ENCODE results near the gene RASGRF1. TPM values are rescaled to one million over a fixed set of nuclear protein-coding genes. Genes with fewer than 3 reads are reported as not detected.
A peak's percentile ranks its signal among the peaks of the same experiment; 100 is the strongest.

RASGRF1 gene
- total RNA-seq, 2 experiments from 2014 or later = not detected

DNA sequence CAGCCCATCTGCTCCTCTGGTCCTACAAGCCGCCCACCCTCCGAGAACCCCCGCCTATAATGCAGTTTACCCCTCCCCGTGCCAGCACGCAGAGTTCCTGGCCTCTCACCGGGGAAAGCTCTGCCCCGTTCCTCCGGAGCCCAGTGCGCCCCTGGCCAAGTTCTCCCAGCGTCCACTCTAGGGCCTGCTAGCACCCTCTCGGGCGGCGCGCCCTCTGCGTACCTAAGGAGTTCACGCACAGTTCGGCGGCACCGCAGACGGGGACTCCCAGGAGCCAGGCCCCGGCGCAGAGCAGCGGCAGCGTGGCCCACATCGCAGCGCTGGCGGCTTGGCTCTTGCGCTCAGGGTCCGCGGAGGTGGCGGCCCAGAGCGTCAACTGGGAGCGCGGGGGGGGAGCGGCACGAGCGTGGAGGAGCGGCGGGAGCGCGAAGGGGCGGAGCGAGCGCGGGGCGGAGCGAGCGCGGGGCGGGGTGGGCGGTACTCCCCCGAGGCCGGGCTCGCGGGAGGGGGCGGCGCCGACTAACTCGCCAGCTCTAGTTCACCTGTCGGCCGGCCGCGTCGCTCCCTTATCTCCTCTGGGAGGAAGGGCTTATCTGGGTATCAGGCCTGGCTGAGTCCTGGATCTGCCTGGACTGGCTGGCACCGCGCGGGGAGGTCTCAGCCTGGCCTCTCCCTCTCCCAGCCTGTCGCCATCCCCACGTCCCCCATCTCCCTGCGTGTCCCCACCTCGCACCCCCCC is 145.7 kb downstream of the RASGRF1 start, which contains the start of gene CTSH:
Gene CTSH, minus strand, starts transcription at position 378 of the 739 bp plus-strand sequence. Its CDS starts 65 bp downstream, at position 313.
- Mint-ChIP-seq H3K27ac (no peak within 1 kb of the TSS), H3K4me1 (peaks cover 5% of the 10 kb centered on the region), H3K36me3 (no peaks in the 10 kb centered on the region), H3K27me3 (peaks cover 36% of the 10 kb centered on the region), H3K9me3 (no peaks in the 10 kb centered on the region), H3K4me3 (peak within 1 kb of the TSS; percentile 77)
- ATAC-seq (ENCODE audit: low read depth) (peak; percentile 86), DNase-seq (peak; percentile 85)
- POLR2A ChIA-PET = no interaction called here

GRCh38 chr15:78944202-78944625 is 146.4 kb downstream of the RASGRF1 start:
- H3K36me3 Mint-ChIP-seq = peaks cover under 1% of the 10 kb centered on the region
- no peaks in the 10 kb centered on the region for H3K9me3 Mint-ChIP-seq
- peaks cover 36% of the 10 kb centered on the region for H3K27me3 Mint-ChIP-seq
- peaks cover 5% of the 10 kb centered on the region for H3K4me1 Mint-ChIP-seq
- no peak overlapping the region for H3K27ac Mint-ChIP-seq
- POLR2A ChIA-PET = no interaction called here
- H3K4me3 Mint-ChIP-seq = peak overlapping the region; percentile 77
- ATAC-seq (ENCODE audit: low read depth) (no peak), DNase-seq (no peak)

GRCh38 chr15:78943692-78944091 is 146.9 kb downstream of the RASGRF1 start:
- H3K4me3 Mint-ChIP-seq = peak overlapping the region; percentile 77
- POLR2A ChIA-PET = no interaction called here
- no peak overlapping the region for H3K27ac Mint-ChIP-seq
- H3K9me3 Mint-ChIP-seq = no peaks in the 10 kb centered on the region
- H3K36me3 Mint-ChIP-seq = peaks cover 4% of the 10 kb centered on the region
- H3K27me3 Mint-ChIP-seq = peaks cover 36% of the 10 kb centered on the region
- DNase-seq (no peak), ATAC-seq (ENCODE audit: low read depth) (no peak)
- peaks cover 9% of the 10 kb centered on the region for H3K4me1 Mint-ChIP-seq

DNA sequence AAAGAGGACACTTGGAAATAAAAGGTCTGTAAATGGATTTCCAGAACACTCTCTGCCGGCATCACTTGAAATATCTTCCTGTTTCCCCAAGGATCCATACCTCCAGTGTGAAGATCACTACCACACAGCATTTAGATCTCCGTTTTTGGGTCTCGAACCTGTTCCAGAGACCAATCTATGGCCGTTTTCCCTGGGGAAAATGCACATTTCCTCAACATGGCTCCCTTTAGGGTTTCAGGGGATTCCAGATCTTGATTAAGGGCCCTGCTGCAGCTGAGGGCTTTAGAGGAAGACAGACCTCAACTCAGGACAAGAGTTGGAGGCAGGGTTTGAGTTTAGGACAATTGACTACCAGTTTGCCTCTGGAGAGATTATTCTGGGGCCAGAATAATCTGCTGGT is 147.8 kb downstream of the RASGRF1 start:
- POLR2A ChIA-PET = no interaction called here
- DNase-seq = no peak
- H3K4me3 Mint-ChIP-seq = no peak overlapping the region
- H3K27ac Mint-ChIP-seq = no peak overlapping the region
- H3K9me3 Mint-ChIP-seq = no peaks in the 10 kb centered on the region
- no peak for ATAC-seq (ENCODE audit: low read depth)
- H3K36me3 Mint-ChIP-seq = peaks cover 9% of the 10 kb centered on the region
- H3K27me3 Mint-ChIP-seq = peaks cover 31% of the 10 kb centered on the region
- H3K4me1 Mint-ChIP-seq = peaks cover 15% of the 10 kb centered on the region

GRCh38 chr15:78938658-78939488 is 151.7 kb downstream of the RASGRF1 start:
- ATAC-seq (ENCODE audit: low read depth) (peak; percentile 24), DNase-seq (no peak)
- POLR2A ChIA-PET = interaction anchor here (1.7 kb wide), 1 partner anchor 64 kb away, joined by 3 read pairs; no protein-coding TSS in a partner anchor
- Mint-ChIP-seq H3K4me3 (peak overlapping the region; percentile 54), H3K27ac (peak overlapping the region; percentile 67), H3K4me1 (peaks cover 27% of the 10 kb centered on the region), H3K36me3 (peaks cover 15% of the 10 kb centered on the region), H3K27me3 (peaks cover 11% of the 10 kb centered on the region), H3K9me3 (no peaks in the 10 kb centered on the region)

GRCh38 chr15:78937132-78937739 is 153.3 kb downstream of the RASGRF1 start:
- POLR2A ChIA-PET = interaction anchor here (1.7 kb wide), 1 partner anchor 63 kb away, joined by 3 read pairs; no protein-coding TSS in a partner anchor
- Mint-ChIP-seq H3K27me3 (no peaks in the 10 kb centered on the region), H3K4me1 (peaks cover 25% of the 10 kb centered on the region), H3K27ac (peak overlapping the region; percentile 78), H3K9me3 (no peaks in the 10 kb centered on the region), H3K4me3 (peak overlapping the region; percentile 74), H3K36me3 (peaks cover 15% of the 10 kb centered on the region)
- DNase-seq (no peak), ATAC-seq (ENCODE audit: low read depth) (peak; percentile 70)

DNA sequence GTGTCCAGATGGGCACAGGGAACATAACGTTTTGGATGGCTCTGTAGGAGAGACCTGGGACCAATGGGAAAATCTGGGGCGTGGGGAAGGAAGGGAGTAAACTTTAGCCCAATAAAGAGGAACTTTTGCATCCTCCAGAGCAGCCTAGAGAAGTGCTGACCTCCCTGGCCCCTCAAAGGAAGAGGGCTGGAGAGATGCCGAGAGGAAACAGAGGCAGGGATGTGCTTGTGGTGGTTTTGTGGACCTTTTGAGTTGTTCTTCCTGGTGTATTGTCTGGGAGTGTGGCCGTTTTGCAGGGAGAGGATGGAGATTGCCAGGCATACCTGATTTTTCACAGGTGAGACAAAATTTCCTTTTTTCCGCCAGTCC is 155.9 kb downstream of the RASGRF1 start:
- Mint-ChIP-seq H3K4me3 (no peak overlapping the region), H3K4me1 (peaks cover 25% of the 10 kb centered on the region), H3K36me3 (peaks cover 15% of the 10 kb centered on the region), H3K9me3 (no peaks in the 10 kb centered on the region), H3K27ac (no peak overlapping the region), H3K27me3 (no peaks in the 10 kb centered on the region)
- no peak for DNase-seq
- POLR2A ChIA-PET = no interaction called here
- ATAC-seq (ENCODE audit: low read depth) = no peak

DNA sequence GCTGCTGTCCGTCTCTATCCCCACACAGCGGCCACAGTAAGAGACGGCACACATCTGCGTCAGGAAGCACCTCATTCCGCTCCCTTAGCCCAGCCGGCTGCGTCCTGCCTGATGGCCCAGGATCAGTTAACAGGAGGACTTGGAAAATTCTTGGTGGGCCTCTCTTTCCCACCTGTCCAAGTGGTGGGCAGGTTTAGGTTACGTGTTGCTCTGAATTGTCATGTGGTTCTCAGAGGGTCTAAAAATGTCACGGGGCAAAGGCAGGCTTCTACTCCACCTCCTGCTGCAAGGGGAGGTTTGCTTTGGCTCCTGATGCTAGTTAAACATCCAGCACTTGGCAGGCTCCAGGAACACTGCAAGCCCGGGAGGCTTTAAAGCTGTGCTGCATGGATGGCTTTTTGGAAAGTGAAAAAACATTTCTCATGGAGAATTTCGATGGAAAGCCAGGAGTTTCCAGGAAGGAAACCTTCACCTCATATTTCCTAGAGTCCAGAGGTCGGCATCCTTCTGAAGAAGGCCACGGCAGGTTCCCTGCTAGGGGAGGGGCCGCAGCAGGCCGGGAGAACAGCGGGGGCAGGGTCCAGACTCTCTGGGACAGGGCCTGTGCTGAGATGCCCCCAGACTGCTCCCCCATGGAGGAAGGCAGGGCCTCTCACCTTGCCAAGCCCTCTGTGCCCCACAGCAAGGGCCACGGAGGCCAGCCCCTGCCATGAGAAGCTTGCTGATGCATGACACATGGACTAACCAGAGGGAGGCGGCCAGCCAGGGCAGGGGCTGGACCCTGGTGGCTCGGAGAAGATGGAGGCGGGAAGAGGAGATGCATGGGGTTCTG is 156.5 kb downstream of the RASGRF1 start:
- ATAC-seq (ENCODE audit: low read depth) (no peak), DNase-seq (no peak)
- Mint-ChIP-seq H3K36me3 (peaks cover 13% of the 10 kb centered on the region), H3K4me3 (no peak overlapping the region), H3K27me3 (no peaks in the 10 kb centered on the region), H3K9me3 (no peaks in the 10 kb centered on the region), H3K4me1 (peaks cover 22% of the 10 kb centered on the region), H3K27ac (no peak overlapping the region)
- POLR2A ChIA-PET = no interaction called here

DNA sequence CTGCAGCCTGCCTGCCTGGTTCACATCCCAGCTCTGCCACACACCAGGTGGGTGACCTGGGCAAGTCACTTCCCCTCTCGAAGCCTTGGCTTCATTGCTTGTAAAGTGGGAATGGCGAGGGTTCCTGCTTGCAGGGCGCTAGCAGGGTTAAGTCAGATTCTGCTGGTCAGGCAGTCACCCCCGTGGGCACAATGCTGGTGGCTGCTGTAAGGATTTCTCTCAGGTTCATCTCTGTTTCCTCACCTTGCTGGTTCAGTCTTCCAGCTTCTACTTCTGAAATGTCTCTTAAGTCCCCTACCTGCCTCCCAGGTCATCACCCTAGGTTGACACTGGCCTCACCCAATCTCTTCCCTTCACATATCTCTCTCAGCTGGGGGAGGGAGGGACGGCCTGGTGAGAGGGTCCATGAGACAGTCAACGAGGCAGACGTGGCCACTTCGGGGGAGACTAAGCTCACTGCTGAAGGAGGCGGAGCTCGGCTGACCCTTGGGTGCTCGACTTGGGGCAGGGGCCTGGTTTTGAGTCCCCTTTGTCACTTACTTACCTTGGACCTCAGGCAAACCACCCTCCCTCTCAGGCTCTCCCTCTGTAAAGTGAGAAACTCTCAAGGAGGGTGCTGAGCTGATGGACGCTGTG is 157.3 kb downstream of the RASGRF1 start:
- DNase-seq (no peak), ATAC-seq (ENCODE audit: low read depth) (no peak)
- H3K36me3 Mint-ChIP-seq = peaks cover 7% of the 10 kb centered on the region
- no peaks in the 10 kb centered on the region for H3K9me3 Mint-ChIP-seq
- no peaks in the 10 kb centered on the region for H3K27me3 Mint-ChIP-seq
- POLR2A ChIA-PET = no interaction called here
- no peak overlapping the region for H3K27ac Mint-ChIP-seq
- no peak overlapping the region for H3K4me3 Mint-ChIP-seq
- peaks cover 16% of the 10 kb centered on the region for H3K4me1 Mint-ChIP-seq

GRCh38 chr15:78932258-78932808 is 158.2 kb downstream of the RASGRF1 start:
- H3K4me3 Mint-ChIP-seq = no peak overlapping the region
- H3K9me3 Mint-ChIP-seq = no peaks in the 10 kb centered on the region
- peaks cover 11% of the 10 kb centered on the region for H3K4me1 Mint-ChIP-seq
- ATAC-seq (ENCODE audit: low read depth) (no peak), DNase-seq (no peak)
- H3K36me3 Mint-ChIP-seq = peaks cover 5% of the 10 kb centered on the region
- no peaks in the 10 kb centered on the region for H3K27me3 Mint-ChIP-seq
- H3K27ac Mint-ChIP-seq = no peak overlapping the region
- POLR2A ChIA-PET = no interaction called here

GRCh38 chr15:78931439-78932257 is 158.9 kb downstream of the RASGRF1 start:
- Mint-ChIP-seq H3K36me3 (peaks cover 5% of the 10 kb centered on the region), H3K9me3 (no peaks in the 10 kb centered on the region), H3K27ac (no peak overlapping the region), H3K4me1 (peaks cover 4% of the 10 kb centered on the region), H3K27me3 (no peaks in the 10 kb centered on the region), H3K4me3 (no peak overlapping the region)
- ATAC-seq (ENCODE audit: low read depth) (no peak), DNase-seq (no peak)
- POLR2A ChIA-PET = no interaction called here
